Lower leg skin (tissue), 3 donors: ENCODE data around the gene TNNT1.

ENCODE experiments used
- CTCF ChIP-seq, 3 donors: fragments of 450-650 bp; IDR thresholded peaks; one replicate each; pipeline ENCODE4 v1.5.1; 2016; ENCODE audit warnings: antibody characterized with exemption in 3 of 3, mild to moderate bottlenecking in 3 of 3, moderate library complexity in 2 of 3
- POLR2A ChIP-seq, 2 donors: fragments of 450-650 bp; IDR thresholded peaks; one replicate each; pipeline ENCODE4 v1.6.1; 2016 to 2017; ENCODE audit warnings: antibody characterized with exemption in 2 of 2, mild to moderate bottlenecking in 1 of 2, moderate library complexity in 1 of 2

- TF ChIP-seq CTCF (IDR thresholded peaks at IDR 0.05) (no peak), POLR2A (IDR thresholded peaks at IDR 0.05) (no peak)
Observed at GRCh38 chr19:55106591-55106990, 42.4 kb downstream of the TNNT1 start.
